Sciatic nerve (tissue), 2 donors: Measurements from ENCODE around the gene SLC35F3. TPM values are rescaled to one million over a fixed set of nuclear protein-coding genes. Genes with fewer than 3 reads are reported as not detected.

Experiments used
- ATAC-seq: fragments of 200-7000 bp; cut with Tn5 transposase; one replicate; pipeline ENCODE4 v1.9.1; 2020; ENCODE audit warnings: mild to moderate bottlenecking, moderate library complexity
- DNase-seq: peaks from one replicate; pipeline ENCODE4 v3.0.0-alpha.2; 2020; ENCODE audit warnings: low spot score
- intact Hi-C: fragments of 100-400 bp; cut with DNase I; formaldehyde crosslinking; loops from one replicate; pipeline ENCODE4 v1.14.2; 2022
- total RNA-seq: library from RNA; stranded (reverse); fragmentation: NEBNext Ultra II Directional; extraction: Animal tissue kit (Norgen Biotek cat#: 25700); gene quantifications from one replicate; pipeline ENCODE4 v1.2.1, GENCODE V29; 2021
- donor health status: DM: no; HTN: no; CAD: no.
- donor health status: DM: no; HTN: no; CAD: no.

Gene SLC35F3
- total RNA-seq, 1 donor from 2014 or later, result not detected

- intact Hi-C loops, result no loop called here
- DNase-seq (no peak), ATAC-seq (no peak)
Measured at GRCh38 chr1:234089396-234089795, 184.9 kb downstream of the SLC35F3 start.

GRCh38 chr1:234090212-234091064 is 186.0 kb downstream of the SLC35F3 start:
- intact Hi-C loops, result no loop called here
- DNase-seq (no peak), ATAC-seq (no peak)

- intact Hi-C loops, result no loop called here
- DNase-seq, result no peak
Measured at GRCh38 chr1:234091065-234091401, 186.6 kb downstream of the SLC35F3 start.

GRCh38 chr1:234091876-234092275 is 187.4 kb downstream of the SLC35F3 start:
- intact Hi-C loops, result no loop called here
- DNase-seq (no peak), ATAC-seq (no peak)

More at GRCh38 chr1:234091065-234091401, 186.6 kb downstream of the SLC35F3 start:
- no peak for ATAC-seq

- ATAC-seq, result no peak
- intact Hi-C loops, result no loop called here
- DNase-seq, result no peak
Measured at GRCh38 chr1:234093107-234093506, 188.6 kb downstream of the SLC35F3 start.

- DNase-seq, result peak; percentile 64
- intact Hi-C loops, result no loop called here
- ATAC-seq, result peak; percentile 91
Measured at GRCh38 chr1:234093741-234094140, 189.3 kb downstream of the SLC35F3 start.

- ATAC-seq, result no peak
- intact Hi-C loops, result no loop called here
- no peak for DNase-seq
Measured at GRCh38 chr1:234094172-234094571, 189.7 kb downstream of the SLC35F3 start.

GRCh38 chr1:234096161-234096770 is 191.8 kb downstream of the SLC35F3 start:
- no peak for DNase-seq
- intact Hi-C loops, result loop anchor here (5.0 kb wide), 1 partner anchor 1754 kb away; no protein-coding TSS in a partner anchor
- no peak for ATAC-seq

GRCh38 chr1:234102583-234102982 is 198.1 kb downstream of the SLC35F3 start:
- peak; percentile 78 for ATAC-seq
- intact Hi-C loops, result no loop called here
- DNase-seq, result no peak

- DNase-seq, result no peak
- intact Hi-C loops, result no loop called here
- no peak for ATAC-seq
Measured at GRCh38 chr1:234103198-234103597, 198.7 kb downstream of the SLC35F3 start.

- intact Hi-C loops, result no loop called here
- ATAC-seq (no peak), DNase-seq (no peak)
Measured at GRCh38 chr1:234106032-234106431, 201.6 kb downstream of the SLC35F3 start.

GRCh38 chr1:234107416-234108021 is 203.0 kb downstream of the SLC35F3 start:
- DNase-seq, result no peak
- intact Hi-C loops, result no loop called here
- no peak for ATAC-seq

GRCh38 chr1:234108921-234109320 is 204.4 kb downstream of the SLC35F3 start:
- intact Hi-C loops, result no loop called here
- ATAC-seq (no peak), DNase-seq (no peak)

- no peak for DNase-seq
- no peak for ATAC-seq
- intact Hi-C loops, result no loop called here
Measured at GRCh38 chr1:234109840-234110239, 205.4 kb downstream of the SLC35F3 start.

GRCh38 chr1:234111458-234112142 is 207.1 kb downstream of the SLC35F3 start:
- intact Hi-C loops, result no loop called here
- DNase-seq, result peak; percentile 57
- no peak for ATAC-seq

GRCh38 chr1:234114648-234115307 is 210.3 kb downstream of the SLC35F3 start:
- peak; percentile 60 for ATAC-seq
- intact Hi-C loops, result no loop called here
- DNase-seq, result no peak

- ATAC-seq, result no peak
- no peak for DNase-seq
- intact Hi-C loops, result no loop called here
Measured at GRCh38 chr1:234118911-234119310, 214.4 kb downstream of the SLC35F3 start.

- intact Hi-C loops, result no loop called here
- no peak for ATAC-seq
- no peak for DNase-seq
Measured at GRCh38 chr1:234119431-234119830, 215.0 kb downstream of the SLC35F3 start.

- intact Hi-C loops, result no loop called here
- no peak for ATAC-seq
- DNase-seq, result no peak
Measured at GRCh38 chr1:234120327-234120944, 216.0 kb downstream of the SLC35F3 start.
